B cell (primary cell): Measurements from ENCODE around the gene MUC5AC. TPM values are rescaled to one million over a fixed set of nuclear protein-coding genes. Genes with fewer than 3 reads are reported as not detected.

Experiments used
- ATAC-seq: fragments of 200-7000 bp; cut with Tn5 transposase; one replicate; pipeline ENCODE4 v1.10.0; 2021; ENCODE audit warnings: low read depth, mild to moderate bottlenecking, moderate number of reproducible peaks, moderate library complexity
- CTCF ChIA-PET: fragments of 350-600 bp; sonication (Branson Sonifier 250); formaldehyde crosslinking; loops from one replicate; lab custom pipeline; 2021; ENCODE audit warnings: antibody characterized with exemption, inconsistent platforms; lab: Charles Lee
- POLR2A ChIA-PET: fragments of 350-600 bp; sonication (Branson Sonifier 250); formaldehyde crosslinking; loops from one replicate; lab custom pipeline; 2021; ENCODE audit warnings: antibody characterized with exemption; lab: Charles Lee
- DNase-seq: peaks from one replicate; pipeline ENCODE4 v3.0.0; 2013
- H2AFZ ChIP-seq: 2 replicates; pipeline ENCODE4 v1.6.1; 2012; ENCODE audit warnings: mild to moderate bottlenecking, low read depth, low read length; ENCODE audit not compliant: insufficient read depth, poor library complexity, severe bottlenecking
- H3K27ac ChIP-seq, 2 donors: 1 replicate in 1 of 2; 2 replicates in 1 of 2; pipeline ENCODE4 v1.5.1; 2012 to 2013; ENCODE audit warnings: low read length in 2 of 2, mild to moderate bottlenecking in 2 of 2, moderate library complexity in 1 of 2
- H3K27me3 ChIP-seq, 4 experiments: fragments of 200-600 bp in 1 of 4; sonication (generic) in 1 of 4; replicated peaks in 1 of 4; 1 replicate in 2 of 4; 2 replicates in 2 of 4; pipeline versions ENCODE4 v1.6.1 to v1.7.0; 2013 to 2016; ENCODE audit warnings: low read length in 3 of 4, mild to moderate bottlenecking in 2 of 4, mixed read lengths in 1 of 4, moderate library complexity in 1 of 4; ENCODE audit not compliant: insufficient read depth in 4 of 4, control insufficient read depth in 3 of 4; ENCODE audit errors: control extremely low read depth in 1 of 4
- H3K36me3 ChIP-seq, 2 experiments: replicated peaks in 1 of 2; 1 replicate in 1 of 2; 2 replicates in 1 of 2; pipeline versions ENCODE4 v1.6.1 to v1.7.1; 2013; ENCODE audit warnings: low read length in 1 of 2; ENCODE audit not compliant: insufficient read depth in 2 of 2, control insufficient read depth in 1 of 2; ENCODE audit errors: control extremely low read depth in 1 of 2, extremely low read depth in 1 of 2
- H3K4me1 ChIP-seq, 2 donors: fragments of 200-600 bp in 1 of 2; sonication (generic) in 1 of 2; 1 replicate in 1 of 2; 2 replicates in 1 of 2; pipeline versions ENCODE4 v1.5.1 to v1.6.1; 2013 to 2017; ENCODE audit warnings: low read length in 2 of 2; ENCODE audit not compliant: control insufficient read depth in 2 of 2, insufficient read depth in 2 of 2
- H3K4me2 ChIP-seq: replicated peaks from 2 replicates; pipeline ENCODE3; 2012; ENCODE audit warnings: mild to moderate bottlenecking, low read depth, low read length; ENCODE audit not compliant: poor library complexity, severe bottlenecking
- H3K4me3 ChIP-seq, 5 experiments: fragments of 200-600 bp in 1 of 5; sonication (generic) in 1 of 5; 1 replicate in 3 of 5; 2 replicates in 2 of 5; pipeline versions ENCODE4 v1.5.1 to v1.7.0; 2011 to 2016; ENCODE audit warnings: low read length in 4 of 5, mild to moderate bottlenecking in 4 of 5, low read depth in 2 of 5, control low read depth in 1 of 5, moderate library complexity in 1 of 5; ENCODE audit not compliant: insufficient read depth in 1 of 5; ENCODE audit errors: control extremely low read depth in 1 of 5, extremely low read depth in 1 of 5
- H3K79me2 ChIP-seq: fragments of 200-600 bp; sonication (generic); one replicate; pipeline ENCODE4 v1.6.0; 2016; ENCODE audit warnings: low read length; ENCODE audit not compliant: control insufficient read depth, insufficient read depth
- H3K9ac ChIP-seq: fragments of 200-600 bp; sonication (generic); 2 replicates; pipeline ENCODE4 v1.6.1; 2017; ENCODE audit warnings: mild to moderate bottlenecking, low read length, moderate library complexity
- H3K9me3 ChIP-seq, 3 donors: one replicate each; pipeline versions ENCODE4 v1.6.1 to v1.7.1; 2013; ENCODE audit warnings: low read length in 2 of 3; ENCODE audit not compliant: control insufficient read depth in 2 of 3, insufficient read depth in 1 of 3; ENCODE audit errors: control extremely low read depth in 1 of 3
- H4K20me1 ChIP-seq: 2 replicates; pipeline ENCODE4 v1.6.0; 2012; ENCODE audit warnings: mild to moderate bottlenecking, low read length; ENCODE audit not compliant: insufficient read depth, control insufficient read depth, poor library complexity, severe bottlenecking
- H3K27ac Mint-ChIP-seq: one replicate; pipeline ENCODE4 v1.8.0; 2021; ENCODE audit warnings: mixed read lengths
- H3K27me3 Mint-ChIP-seq: one replicate; pipeline ENCODE4 v1.8.0; 2021; ENCODE audit warnings: mixed read lengths
- H3K4me1 Mint-ChIP-seq: one replicate; pipeline ENCODE4 v1.8.0; 2021; ENCODE audit warnings: mixed read lengths
- H3K4me3 Mint-ChIP-seq: one replicate; pipeline ENCODE4 v1.8.0; 2021; ENCODE audit warnings: mixed read lengths
- H3K9me3 Mint-ChIP-seq: one replicate; pipeline ENCODE4 v1.8.0; 2022; ENCODE audit warnings: mixed read lengths; ENCODE audit not compliant: insufficient read depth
- EZH2 ChIP-seq: IDR thresholded peaks from 2 replicates; pipeline ENCODE4 v1.6.1; 2012; ENCODE audit warnings: borderline replicate concordance, low read depth, mild to moderate bottlenecking, moderate library complexity, low read length; ENCODE audit not compliant: insufficient read depth, poor library complexity, severe bottlenecking
- WGBS: methylation state at CpG from one replicate; pipeline ENCODE4 v1.1.5; 2013; ENCODE audit warnings: missing lambda C conversion rate; ENCODE audit not compliant: insufficient coverage; 5-methylcytosine and 5-hydroxymethylcytosine counted together
- intact Hi-C: fragments of 100-400 bp; cut with micrococcal nuclease; formaldehyde crosslinking; loops from one replicate; pipeline ENCODE4 v1.10.0; 2022
- polyA plus RNA-seq: library from polyadenylated mRNA; depleted of rRNA; stranded (reverse); fragments of >200 nt; gene quantifications from 2 replicates; pipeline ENCODE4 v1.2.3, GENCODE V29; 2012
- total RNA-seq, 2 donors: library from RNA; stranded (reverse); fragments of 120-200 nt in 1 of 2; gene quantifications; 1 replicate in 1 of 2; 2 replicates in 1 of 2; pipeline versions ENCODE4 v1.2.3 to v1.2.4, GENCODE V29; 2013 to 2022
- TF ChIP-seq, protein P1 (sequence below): fragments of 200-600 bp; IDR thresholded peaks from one replicate; pipeline ENCODE4 v1.8.0; 2022; ENCODE audit warnings: antibody characterized with exemption, mild to moderate bottlenecking

The MUC5AC gene
- total and polyA plus RNA-seq, 2 donors (not counting 1 experiment from before 2014, with no cell fraction given): not detected

DNA sequence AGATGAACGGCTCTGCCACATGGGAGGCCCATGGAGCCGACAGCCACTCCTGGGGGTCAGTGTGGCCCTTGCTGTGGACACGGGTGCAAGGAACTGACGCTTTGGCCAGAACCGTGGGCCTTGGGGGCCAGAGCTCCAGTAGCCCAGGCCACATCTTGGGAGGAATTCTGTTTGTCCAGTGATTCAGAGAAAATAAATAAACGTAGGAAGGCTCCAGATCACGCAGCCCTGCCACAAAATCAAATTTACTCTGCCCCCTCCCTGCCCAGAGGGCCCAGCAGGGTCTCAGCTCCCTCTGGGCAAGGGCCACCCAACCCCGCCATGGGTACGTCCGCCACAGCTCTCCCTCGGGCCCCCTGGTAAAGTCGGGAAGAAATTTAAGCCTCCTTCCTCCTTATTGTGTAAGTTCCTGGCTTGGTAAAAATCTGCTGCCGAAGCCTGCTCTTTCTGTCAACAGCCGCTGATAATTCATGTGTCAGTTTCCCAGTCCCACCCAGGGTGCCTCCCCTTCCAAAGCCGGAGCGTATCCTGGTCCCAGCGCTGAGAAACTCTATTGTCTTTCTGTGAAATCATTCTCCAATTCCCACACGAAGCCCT lies 6.9 kb upstream of the MUC5AC start:
- ChIA-PET POLR2A (no interaction called here), CTCF (no interaction called here)
- Histone ChIP-seq H3K4me2 (no peak overlapping the region), H3K79me2 (no peaks in the 10 kb centered on the region), H3K36me3 (no peaks in the 10 kb centered on the region), H3K4me3 (no peak overlapping the region), H3K27me3 (peaks cover 0 to 8% (median 0%) of the 10 kb centered on the region in 4 experiments), H2AFZ (no peak overlapping the region), H3K4me1 (peaks cover 3 to 8% of the 10 kb centered on the region in 2 donors), H4K20me1 (no peaks in the 10 kb centered on the region), H3K27ac (no peak overlapping the region), H3K9ac (no peak overlapping the region), H3K9me3 (peaks cover 0 to 17% (median 0%) of the 10 kb centered on the region in 3 donors)
- Mint-ChIP-seq H3K9me3 (no peaks in the 10 kb centered on the region), H3K4me3 (no peak overlapping the region), H3K27ac (no peak overlapping the region), H3K27me3 (no peaks in the 10 kb centered on the region), H3K4me1 (peaks cover 3% of the 10 kb centered on the region)
- ATAC-seq: no peak
- TF ChIP-seq EZH2: no peak
- TF ChIP-seq, protein P1, sequence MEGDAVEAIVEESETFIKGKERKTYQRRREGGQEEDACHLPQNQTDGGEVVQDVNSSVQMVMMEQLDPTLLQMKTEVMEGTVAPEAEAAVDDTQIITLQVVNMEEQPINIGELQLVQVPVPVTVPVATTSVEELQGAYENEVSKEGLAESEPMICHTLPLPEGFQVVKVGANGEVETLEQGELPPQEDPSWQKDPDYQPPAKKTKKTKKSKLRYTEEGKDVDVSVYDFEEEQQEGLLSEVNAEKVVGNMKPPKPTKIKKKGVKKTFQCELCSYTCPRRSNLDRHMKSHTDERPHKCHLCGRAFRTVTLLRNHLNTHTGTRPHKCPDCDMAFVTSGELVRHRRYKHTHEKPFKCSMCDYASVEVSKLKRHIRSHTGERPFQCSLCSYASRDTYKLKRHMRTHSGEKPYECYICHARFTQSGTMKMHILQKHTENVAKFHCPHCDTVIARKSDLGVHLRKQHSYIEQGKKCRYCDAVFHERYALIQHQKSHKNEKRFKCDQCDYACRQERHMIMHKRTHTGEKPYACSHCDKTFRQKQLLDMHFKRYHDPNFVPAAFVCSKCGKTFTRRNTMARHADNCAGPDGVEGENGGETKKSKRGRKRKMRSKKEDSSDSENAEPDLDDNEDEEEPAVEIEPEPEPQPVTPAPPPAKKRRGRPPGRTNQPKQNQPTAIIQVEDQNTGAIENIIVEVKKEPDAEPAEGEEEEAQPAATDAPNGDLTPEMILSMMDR: no peak
- intact Hi-C loops: no loop called here
- 31% methylated on average over 18 of the region's 18 CpGs for WGBS
- DNase-seq: no peak
